ENCODE measurements around the gene TPPP. TPM values are rescaled to one million over a fixed set of nuclear protein-coding genes. Genes with fewer than 3 reads are reported as not detected.
A peak's percentile ranks its signal among the peaks of the same experiment; 100 is the strongest.

TPPP gene
- total and polyA plus RNA-seq, 2 of the 13 experiments (the other 11 are each of a cell fraction or from before 2014, with no cell fraction given) = 0.07 TPM; not detected in 1

GRCh38 chr5:610011-610743 is 83.0 kb downstream of the TPPP start:
- Histone ChIP-seq H3K4me3 (replicated peaks in 1 of 3; ENCODE audit: insufficient read depth in 1 of 3, low read depth in 2 of 3, low read length in 3 of 3) (no peak overlapping the region), H4K20me1 (ENCODE audit: insufficient read depth, low read length) (no peaks in the 10 kb centered on the region), H3K9me3 (ENCODE audit: low read length) (no peaks in the 10 kb centered on the region), H3K27me3 (ENCODE audit: control insufficient read depth in 1 of 2, insufficient read depth in 2 of 2, low read length in 2 of 2) (peaks cover 0 to 10% of the 10 kb centered on the region in 2 experiments; a peak in 2 of 5 replicates), H3K79me2 (ENCODE audit: insufficient read depth, low read length) (peaks cover 27% of the 10 kb centered on the region), H3K4me1 (ENCODE audit: insufficient read depth, low read length) (peaks cover 63% of the 10 kb centered on the region), H3K27ac (ENCODE audit: extremely low read length, insufficient read depth, low read length) (no peak overlapping the region), H3K36me3 (replicated peaks in 1 of 2; ENCODE audit: control insufficient read depth in 1 of 2, insufficient read depth in 2 of 2, low read length in 2 of 2) (no peaks in the 10 kb centered on the region), H3K4me2 (ENCODE audit: low read depth, low read length) (peak overlapping the region; percentile 86; the same call in 1 of the 2 replicates), H2AFZ (ENCODE audit: low read length) (no peak overlapping the region), H3K9ac (ENCODE audit: insufficient read depth, low read depth, low read length) (no peak overlapping the region)
- no peak for FAIRE-seq
- in situ Hi-C loops (cut with HindIII; ENCODE audit: extremely low pct_ligation_motif_present, low pct_unique_long_range_greater_than_20kb) = no loop called here
- BruUV-seq (replicated peaks) = no TSS peak
- TF ChIP-seq NR3C1 (CRISPR knock-in tag; IDR thresholded peaks at IDR 0.05) (no peak), ZNF160 (CRISPR knock-in tag; IDR thresholded peaks at IDR 0.05) (no peak), ISX (CRISPR knock-in tag; conservative IDR thresholded peaks at IDR 0.05) (no peak), SALL1 (CRISPR knock-in tag; IDR thresholded peaks at IDR 0.05) (no peak), ZNF225 (CRISPR knock-in tag; IDR thresholded peaks at IDR 0.05) (no peak), ATF3 (CRISPR knock-in tag; IDR thresholded peaks at IDR 0.05) (no peak), ZNF616 (CRISPR knock-in tag; IDR thresholded peaks at IDR 0.05; ENCODE audit: low read depth) (no peak)
- ATAC-seq = no peak
- CTCF ChIA-PET (ENCODE audit: low intra/inter-chr PET ratio, low total read pairs) = no interaction called here
- 88% methylated on average over 1 of the region's 9 CpGs for WGBS (ENCODE audit: low lambda C conversion rate)
- DNase-seq (ENCODE audit: low spot score) = no peak
- POLR2A ChIA-PET = no interaction called here
- intact Hi-C loops (cut with micrococcal nuclease; ENCODE audit: unreplicated experiment) = loop anchor here (10.0 kb wide), 1 partner anchor 75 kb away; no protein-coding TSS in a partner anchor

Other genes with a start within 250 kb of the TPPP start
- gene SLC9A3, start 168.9 kb downstream of the TPPP start, total RNA-seq (2016; rRNA removed; fragmentation: Illumina TruSeq; extraction: Trizol) = 1.2 and 1.8 TPM in 2 replicates
- gene SLC9A3, start 168.9 kb downstream of the TPPP start, polyA plus RNA-seq (2011; rRNA removed) = 1.5 and 1.9 TPM in 2 replicates
- 8.1 and 9.4 TPM in 2 replicates for gene CEP72, start 81.0 kb downstream of the TPPP start, total RNA-seq (2016; rRNA removed; fragmentation: Illumina TruSeq; extraction: Trizol)
- 3.4 and 4.4 TPM in 2 replicates for gene CEP72, start 81.0 kb downstream of the TPPP start, polyA plus RNA-seq (2011; rRNA removed)
- gene ZDHHC11B, start 91.4 kb upstream of the TPPP start, total RNA-seq (2016; rRNA removed; fragmentation: Illumina TruSeq; extraction: Trizol) = 0.11 TPM in 1 of 2 replicates, not detected in the other
- gene ZDHHC11B, start 91.4 kb upstream of the TPPP start, polyA plus RNA-seq (2011; rRNA removed) = 0.07 and 0.12 TPM in 2 replicates
- 1.4 and 4.0 TPM in 2 replicates for gene ZDHHC11, start 157.6 kb upstream of the TPPP start, total RNA-seq (2016; rRNA removed; fragmentation: Illumina TruSeq; extraction: Trizol)
- gene ZDHHC11, start 157.6 kb upstream of the TPPP start, polyA plus RNA-seq (2011; rRNA removed) = 2.1 and 2.2 TPM in 2 replicates
- gene BRD9, start 199.4 kb upstream of the TPPP start, total RNA-seq (2016; rRNA removed; fragmentation: Illumina TruSeq; extraction: Trizol) = 20.7 and 22.9 TPM in 2 replicates
- 5.2 and 6.3 TPM in 2 replicates for gene BRD9, start 199.4 kb upstream of the TPPP start, polyA plus RNA-seq (2011; rRNA removed)
- gene TRIP13, start 199.5 kb upstream of the TPPP start, total RNA-seq (2016; rRNA removed; fragmentation: Illumina TruSeq; extraction: Trizol) = 33.0 and 39.5 TPM in 2 replicates
- gene TRIP13, start 199.5 kb upstream of the TPPP start, polyA plus RNA-seq (2011; rRNA removed) = 12.8 and 13.5 TPM in 2 replicates

All from HepG2 (cell line).